ENCODE data around the gene TYK2. TPM values are rescaled to one million over a fixed set of nuclear protein-coding genes. Genes with fewer than 3 reads are reported as not detected.
"Not testable (repeated sequence)": the region's sequence is repeated elsewhere in the genome, so short reads cannot be mapped to it uniquely, and the experiment has no call there.

The TYK2 gene
- total RNA-seq, 4 donors from 2014 or later, result 138 to 531 (median 246) TPM

GRCh38 chr19:10339977-10340376, 40.4 kb downstream of the TYK2 start:
- H3K9me3 ChIP-seq, result no peaks in the 10 kb centered on the region
- no peaks in the 10 kb centered on the region for H3K4me1 ChIP-seq
- no peaks in the 10 kb centered on the region for H3K36me3 ChIP-seq
- DNase-seq, result no peak
- no peak for TF ChIP-seq CTCF (IDR thresholded peaks at IDR 0.05)
- TF ChIP-seq POLR2A (IDR thresholded peaks at IDR 0.05), result no peak
- no peaks in the 10 kb centered on the region for H3K27me3 ChIP-seq
- H3K27ac ChIP-seq, result peak overlapping the region in 3 of 4 donors; percentile 28 to 85 (median 78)
- H3K4me3 ChIP-seq, result no peak overlapping the region

GRCh38 chr19:10339380-10339960, 40.9 kb downstream of the TYK2 start, which contains the start of gene ICAM3:
Gene ICAM3 (minus strand): TSS chr19:10339624. CDS start chr19:10339614, 10 bp downstream.
- TF ChIP-seq CTCF (IDR thresholded peaks at IDR 0.05) (no peak), POLR2A (IDR thresholded peaks at IDR 0.05) (no peak)
- DNase-seq, result peak in 2 of 3 donors; percentile 73 to 81
- Histone ChIP-seq H3K27ac (peak within 1 kb of the TSS; percentile 22 to 85 (median 53)), H3K27me3 (no peaks in the 10 kb centered on the region), H3K36me3 (no peaks in the 10 kb centered on the region), H3K4me3 (peak within 1 kb of the TSS; percentile 22 to 53 (median 42)), H3K4me1 (no peaks in the 10 kb centered on the region), H3K9me3 (no peaks in the 10 kb centered on the region)

- Histone ChIP-seq H3K4me3 (peak overlapping the region; percentile 22 to 53 (median 42)), H3K27ac (peak overlapping the region; percentile 22 to 85 (median 53)), H3K27me3 (no peaks in the 10 kb centered on the region), H3K9me3 (no peaks in the 10 kb centered on the region), H3K4me1 (peaks cover 0 to 5% (median 0%) of the 10 kb centered on the region in 4 donors), H3K36me3 (no peaks in the 10 kb centered on the region)
- no peak for DNase-seq
- TF ChIP-seq CTCF (IDR thresholded peaks at IDR 0.05) (no peak), POLR2A (IDR thresholded peaks at IDR 0.05) (no peak)
These were observed 41.4 kb downstream of the TYK2 start for GRCh38 chr19:10338940-10339339.

GRCh38 chr19:10336725-10337124, 43.6 kb downstream of the TYK2 start:
- H3K4me3 ChIP-seq, DNase-seq, H3K36me3 ChIP-seq, H3K27me3 ChIP-seq, H3K27ac ChIP-seq, H3K4me1 ChIP-seq, H3K9me3 ChIP-seq: not testable (repeated sequence)

GRCh38 chr19:10335352-10335985, 44.9 kb downstream of the TYK2 start:
- Histone ChIP-seq H3K9me3 (no peaks in the 10 kb centered on the region), H3K4me3 (peak overlapping the region in 2 of 4 donors; percentile 72 to 75), H3K36me3 (peaks cover 0 to 1% (median 0%) of the 10 kb centered on the region in 3 donors), H3K4me1 (peaks cover 0 to 12% (median 8%) of the 10 kb centered on the region in 4 donors), H3K27me3 (no peaks in the 10 kb centered on the region), H3K27ac (peak overlapping the region in 1 of 4 donors; percentile 88)
- TF ChIP-seq CTCF (IDR thresholded peaks at IDR 0.05) (no peak), POLR2A (IDR thresholded peaks at IDR 0.05) (no peak)
- DNase-seq, result no peak
